ELF-1 (cell line): Measurements from ENCODE around the gene OGDH.

Source experiments
- DNase-seq: peaks from one replicate; pipeline ENCODE4 v3.0.0-alpha.2; 2016; ENCODE audit warnings: low read depth, low spot score

Gene OGDH

DNA sequence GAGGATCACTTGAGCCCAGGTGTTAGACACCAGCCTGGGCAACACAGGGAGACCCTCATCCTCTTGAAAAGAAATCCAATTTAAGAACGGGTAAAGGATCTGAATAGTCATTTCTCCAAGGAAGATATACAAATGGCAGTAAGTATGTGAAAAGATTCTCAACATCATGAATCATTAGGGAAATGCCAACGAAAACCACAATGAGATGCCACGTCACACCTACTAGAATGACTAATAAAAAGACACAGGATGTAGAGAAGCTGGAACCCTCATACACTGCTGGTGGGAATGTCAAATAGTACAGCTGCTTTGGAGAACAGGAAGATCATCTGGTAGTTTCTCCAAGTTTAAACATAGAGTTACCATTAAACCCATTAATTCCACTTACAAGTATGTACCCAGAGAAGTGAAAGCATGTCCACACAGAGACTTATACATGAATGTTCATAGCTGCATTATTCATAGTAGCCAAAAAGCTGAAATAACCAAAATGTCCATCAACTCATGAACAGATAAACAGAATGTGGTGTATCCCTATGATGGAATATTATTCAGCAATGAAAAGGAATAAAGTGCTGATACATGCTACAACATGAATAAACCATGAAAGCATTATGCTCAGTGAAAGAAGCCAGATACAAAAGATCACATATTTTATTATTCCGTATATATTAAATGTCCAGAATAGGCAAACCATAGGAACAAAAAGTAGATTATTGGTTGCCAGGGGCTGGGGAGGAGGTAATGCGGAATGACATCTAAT is 129.2 kb downstream of the OGDH start:
- DNase-seq = no peak

DNA sequence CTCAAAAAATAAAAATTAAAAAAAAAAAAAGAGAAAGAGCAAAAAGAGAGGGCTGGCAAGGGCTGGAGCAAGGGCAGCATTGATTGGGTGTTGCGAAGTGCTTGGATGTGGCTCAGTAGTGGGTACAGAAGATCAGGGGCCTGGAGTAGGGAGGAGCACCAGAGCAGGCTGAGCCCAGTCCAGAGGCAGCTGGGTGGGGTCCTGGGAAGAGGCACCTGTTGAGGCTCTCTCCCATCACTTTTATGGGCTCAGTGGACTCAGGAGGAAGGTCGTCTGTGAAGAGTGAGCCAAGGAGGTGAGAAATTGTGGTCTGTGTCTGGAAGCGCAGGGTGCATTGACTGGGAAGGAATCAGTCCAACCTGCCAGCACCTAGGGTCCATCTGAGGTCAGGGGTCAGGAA is 130.5 kb downstream of the OGDH start:
- DNase-seq = no peak

DNA sequence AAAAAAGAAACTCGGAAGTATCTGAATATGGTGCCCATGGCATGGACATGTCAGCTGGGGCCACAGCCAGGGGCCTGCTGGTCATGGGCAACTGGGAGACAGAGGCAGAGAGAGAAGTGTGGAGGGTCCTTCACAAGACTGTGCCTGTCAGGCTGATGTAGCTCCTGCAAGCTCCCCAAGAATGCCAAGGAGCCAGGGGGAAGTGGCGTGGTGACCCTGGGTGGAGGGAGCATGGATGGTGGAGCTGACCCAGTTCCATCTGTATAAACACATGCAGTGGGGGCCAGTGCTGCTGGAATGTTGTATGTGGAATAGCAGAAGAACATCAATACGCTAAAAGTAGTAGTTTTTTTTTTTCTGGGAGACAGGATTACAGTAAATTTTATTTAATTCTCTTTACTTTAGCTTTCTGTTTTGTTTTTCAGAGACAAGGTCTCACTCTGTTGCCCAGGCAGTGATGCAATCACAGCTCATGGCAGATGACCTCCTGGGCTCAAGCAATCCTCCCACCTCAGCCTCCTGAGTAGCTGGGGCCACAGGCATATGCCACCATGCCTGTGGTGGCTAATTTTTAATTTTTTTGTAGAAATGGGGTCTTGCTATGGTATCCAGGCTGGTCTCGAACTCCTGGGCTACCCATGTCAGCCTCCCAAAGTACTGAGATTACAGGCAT is 131.8 kb downstream of the OGDH start:
- no peak for DNase-seq

DNA sequence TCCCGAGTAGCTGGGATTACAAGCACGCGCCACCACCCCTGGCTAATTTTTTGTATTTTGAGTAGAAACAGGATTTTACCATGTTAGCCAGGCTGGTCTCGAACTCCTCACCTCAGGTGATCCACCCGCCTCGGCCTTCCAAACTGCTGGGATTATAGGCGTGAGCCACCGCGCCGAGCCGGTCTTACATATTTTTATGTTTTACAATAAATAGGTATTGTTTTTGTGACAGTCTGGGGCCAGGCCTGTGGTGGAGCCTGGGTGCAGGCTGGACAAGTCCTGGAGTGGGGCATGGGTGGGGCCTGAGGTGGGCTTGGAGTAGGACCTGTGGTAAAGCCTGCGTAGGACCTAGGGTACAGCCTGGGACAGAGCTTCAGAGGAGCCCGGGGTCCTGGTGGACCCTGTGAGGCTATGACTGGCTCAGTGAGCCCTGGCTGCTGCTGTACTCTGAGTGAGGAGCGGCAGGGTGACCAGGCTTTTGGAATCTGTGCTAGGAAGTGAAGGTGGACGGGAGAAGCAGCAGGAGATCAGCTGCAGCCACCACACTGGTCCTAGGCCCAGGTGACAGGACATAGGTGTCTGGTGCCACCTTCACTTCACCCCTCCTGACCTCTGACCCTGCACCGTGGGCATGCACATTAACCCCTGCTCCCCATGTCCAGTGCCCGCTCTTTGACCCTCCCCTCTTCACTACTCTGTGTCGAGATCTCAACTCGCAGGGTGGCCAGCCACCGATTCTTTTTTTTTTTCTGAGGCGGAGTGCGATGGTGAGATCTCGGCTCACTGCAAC is 132.6 kb downstream of the OGDH start:
- no peak for DNase-seq

DNA sequence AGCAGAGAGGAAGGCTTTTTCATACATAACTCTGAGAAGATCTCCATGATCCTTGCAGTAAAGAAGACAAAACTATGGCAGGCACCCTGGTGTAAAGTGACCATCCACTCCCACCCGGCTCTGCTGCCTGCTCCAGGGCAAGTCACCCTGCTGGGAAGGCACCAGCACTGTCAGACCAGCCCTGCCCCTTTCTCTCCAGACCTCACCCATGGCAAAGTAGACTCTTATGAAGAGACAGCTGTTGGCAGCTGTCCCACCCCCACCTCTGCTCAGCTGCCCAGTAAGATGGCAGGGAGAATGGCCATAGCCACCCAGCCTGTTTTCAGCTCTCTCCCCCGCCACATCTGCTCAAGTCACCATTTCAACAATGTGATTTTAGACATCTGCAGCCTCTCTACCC is 133.6 kb downstream of the OGDH start:
- DNase-seq = no peak

DNA sequence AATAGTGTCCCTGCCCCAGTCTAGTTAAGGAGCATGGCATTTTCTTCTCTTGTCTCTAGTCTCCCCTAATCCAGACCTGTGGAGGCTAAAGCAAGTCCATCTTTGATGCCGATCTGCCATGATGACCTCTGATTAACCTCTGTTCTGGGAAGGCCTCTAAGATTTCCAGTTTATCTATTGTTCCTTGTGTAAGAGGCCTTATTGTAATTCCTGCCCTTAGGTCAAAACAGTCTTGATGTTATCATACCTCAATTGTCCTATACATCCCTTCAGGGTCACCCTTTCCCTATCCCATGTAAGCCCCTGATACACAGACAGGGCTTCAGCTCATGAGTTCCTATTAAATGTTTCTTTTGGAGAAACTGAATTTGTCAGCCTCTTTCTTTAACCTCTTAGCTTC is 137.3 kb downstream of the OGDH start:
- DNase-seq = peak; percentile 58

DNA sequence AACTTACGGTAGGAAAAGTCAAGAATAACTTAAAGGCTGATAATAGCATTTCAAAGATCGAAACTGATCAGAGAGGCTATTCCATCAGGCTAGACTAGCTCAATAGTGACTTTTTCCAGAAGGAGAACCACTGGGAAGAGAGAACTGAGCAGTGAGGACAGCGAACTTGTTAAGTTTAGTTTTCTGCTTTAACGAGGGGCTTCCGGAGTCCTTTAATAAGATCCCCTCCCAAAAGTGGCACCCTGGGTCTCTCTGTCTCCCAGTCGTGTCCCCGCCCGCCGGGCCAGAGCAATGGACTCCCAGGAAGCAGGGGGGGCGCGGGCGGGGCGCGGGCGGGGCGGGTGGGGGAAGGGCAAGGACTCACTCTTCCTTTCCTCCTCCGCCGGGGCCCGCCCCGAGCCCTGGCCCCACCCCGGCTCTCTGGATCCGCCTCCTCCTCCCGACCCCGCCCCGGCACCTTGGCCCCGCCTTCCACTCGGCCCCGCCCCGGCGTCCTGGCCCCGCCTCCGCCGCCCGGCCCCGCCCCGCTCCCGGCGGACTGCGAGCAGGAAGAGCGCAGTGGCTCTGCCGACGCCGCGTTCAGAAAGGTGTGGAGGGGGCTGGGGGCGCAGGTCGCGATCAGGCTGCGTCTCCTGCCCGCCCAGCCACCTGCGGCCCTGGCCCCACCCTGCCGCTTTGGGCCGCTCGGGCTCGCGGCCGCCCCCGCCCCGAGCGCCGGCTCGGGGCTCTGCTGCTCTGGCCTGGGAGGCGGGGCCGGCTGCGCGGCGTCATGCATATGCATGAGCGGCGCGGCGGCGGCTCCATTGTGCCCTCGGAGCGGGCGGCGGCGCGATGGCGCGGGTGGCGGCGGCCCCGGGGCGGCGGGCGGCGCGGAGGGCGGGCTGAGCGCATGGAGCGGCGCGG is 141.9 kb downstream of the OGDH start, which contains the start of gene ZMIZ2:
TSS of gene ZMIZ2 (plus strand) at position 803 of the 903 bp plus-strand sequence. CDS start 7,403 bp downstream, outside the sequence.
- DNase-seq = peak; percentile 76

DNA sequence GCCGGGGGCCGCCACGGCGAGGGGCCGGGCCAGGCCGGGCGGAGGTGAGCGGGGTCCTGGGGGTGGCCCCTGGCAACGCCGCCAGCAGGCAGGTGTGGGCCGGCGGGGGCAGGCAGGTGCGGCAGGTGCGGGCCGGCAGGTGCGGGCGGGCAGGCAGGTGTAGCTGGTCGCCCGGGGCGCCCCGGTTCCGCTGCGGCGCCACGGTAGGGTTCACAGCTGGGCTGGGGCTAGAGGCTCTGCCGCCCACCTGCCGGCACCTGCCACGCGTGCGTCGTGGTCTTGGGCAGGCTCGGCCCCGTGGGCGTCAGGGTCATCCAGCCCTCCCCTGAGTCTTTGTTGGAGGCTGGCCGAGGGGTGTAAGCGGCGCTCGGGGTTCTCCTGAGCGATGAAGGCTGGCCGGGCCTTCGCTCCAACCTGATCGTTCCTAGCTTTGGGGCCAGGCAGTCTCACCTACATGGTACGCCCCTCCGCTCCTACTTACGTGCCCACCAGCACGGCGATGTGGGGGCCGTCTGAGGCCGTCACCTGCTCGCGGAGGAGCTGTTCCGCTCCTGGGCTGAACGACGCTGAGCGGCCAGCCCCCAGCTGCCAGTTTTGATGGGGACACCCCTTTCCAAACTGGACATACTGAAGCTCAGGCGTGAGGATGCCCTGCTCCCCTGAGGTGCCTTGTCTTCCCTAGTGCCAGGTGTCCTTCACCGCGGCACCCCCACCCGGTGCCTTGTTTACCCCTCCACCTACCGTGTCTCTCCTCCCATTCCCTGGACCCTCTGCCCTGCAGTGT is 142.7 kb downstream of the OGDH start:
- DNase-seq = peak; percentile 29

DNA sequence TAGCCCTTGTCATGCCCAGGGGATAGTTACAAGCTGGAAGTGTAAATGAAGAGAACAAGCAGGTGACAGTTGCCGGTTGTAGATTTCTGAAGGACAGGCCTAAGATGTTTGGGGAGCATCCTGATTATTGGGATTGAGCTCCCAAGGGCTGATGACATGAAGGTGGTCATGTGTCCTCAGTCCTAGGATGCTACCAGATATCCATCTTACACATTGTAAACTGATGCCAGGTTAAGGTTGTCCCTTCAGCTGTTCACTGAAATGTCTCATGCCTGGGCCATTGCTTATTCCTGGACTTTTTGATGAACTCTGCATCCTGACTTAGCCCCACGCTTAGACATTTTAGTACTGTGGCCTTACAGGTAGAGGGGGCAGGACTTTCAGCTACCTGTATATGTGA is 143.6 kb downstream of the OGDH start:
- DNase-seq = no peak

DNA sequence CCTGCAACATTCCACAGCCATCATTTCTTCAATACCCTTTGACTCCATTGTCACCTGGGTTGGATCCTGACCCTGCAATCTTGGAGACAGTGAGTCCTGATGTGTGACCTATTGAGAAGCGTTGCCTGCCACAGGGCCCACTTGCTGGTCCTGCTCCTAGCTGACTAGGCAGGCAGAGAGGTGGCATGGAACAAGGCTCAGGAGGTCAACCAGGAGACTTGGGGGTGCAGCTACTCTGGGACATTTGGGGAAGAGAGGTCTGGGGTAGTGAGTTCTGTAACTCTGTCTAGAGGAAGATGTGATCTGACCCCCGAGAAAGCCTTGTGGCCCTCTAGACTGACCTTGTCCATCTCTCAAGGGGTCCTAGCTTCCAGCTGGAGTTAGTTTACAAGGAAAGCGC is 144.0 kb downstream of the OGDH start:
- no peak for DNase-seq

DNA sequence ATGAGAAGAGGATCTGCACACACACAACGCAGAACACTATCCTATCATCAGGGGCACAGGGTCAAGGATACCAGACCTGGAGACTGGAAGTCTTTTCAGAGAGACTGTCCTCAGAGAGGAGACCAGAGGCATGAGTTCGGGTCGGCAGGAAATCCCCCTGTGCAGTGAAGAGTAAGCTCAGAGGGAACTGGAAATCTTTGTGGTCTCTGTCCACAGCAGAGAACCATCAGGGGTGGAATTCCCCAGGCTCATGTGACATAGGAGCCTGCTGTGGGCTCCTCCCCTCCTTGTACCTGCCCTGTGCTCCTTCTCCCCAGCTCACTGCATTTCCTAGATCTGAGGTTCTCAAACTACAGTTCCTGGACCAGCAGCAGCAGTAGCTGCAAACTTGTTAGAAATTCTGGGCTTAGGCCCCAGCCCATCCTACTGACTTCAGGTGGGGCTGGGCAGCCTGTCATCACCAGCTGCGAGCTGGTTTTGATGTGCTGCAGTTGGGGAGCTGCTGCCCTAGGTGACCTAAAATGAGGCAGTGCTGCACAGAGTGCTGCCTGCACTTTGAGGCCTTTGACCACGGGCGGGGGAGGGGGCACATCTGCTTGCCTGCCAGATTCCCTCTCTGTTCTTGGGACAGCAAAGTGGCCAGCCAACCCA is 144.6 kb downstream of the OGDH start:
- peak; percentile 26 for DNase-seq

DNA sequence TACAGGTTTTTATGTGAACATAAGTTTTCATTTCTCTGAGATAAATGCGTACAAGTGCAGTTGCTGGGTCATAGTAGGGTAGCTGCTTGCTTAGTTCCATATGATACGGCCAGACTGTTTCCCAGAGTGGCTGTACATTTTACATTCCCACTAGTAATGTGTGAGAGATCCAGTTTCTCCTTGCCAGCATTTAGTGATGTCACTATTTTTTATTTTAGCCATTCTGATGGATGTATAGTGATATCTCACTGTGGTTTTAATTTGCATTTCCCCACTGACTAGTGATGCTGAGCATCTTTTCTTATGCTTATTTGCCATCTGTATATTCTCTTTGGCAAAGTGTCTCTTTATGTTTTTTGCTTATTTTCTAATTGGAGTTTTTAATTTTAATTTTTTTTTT is 146.4 kb downstream of the OGDH start:
- DNase-seq = no peak

DNA sequence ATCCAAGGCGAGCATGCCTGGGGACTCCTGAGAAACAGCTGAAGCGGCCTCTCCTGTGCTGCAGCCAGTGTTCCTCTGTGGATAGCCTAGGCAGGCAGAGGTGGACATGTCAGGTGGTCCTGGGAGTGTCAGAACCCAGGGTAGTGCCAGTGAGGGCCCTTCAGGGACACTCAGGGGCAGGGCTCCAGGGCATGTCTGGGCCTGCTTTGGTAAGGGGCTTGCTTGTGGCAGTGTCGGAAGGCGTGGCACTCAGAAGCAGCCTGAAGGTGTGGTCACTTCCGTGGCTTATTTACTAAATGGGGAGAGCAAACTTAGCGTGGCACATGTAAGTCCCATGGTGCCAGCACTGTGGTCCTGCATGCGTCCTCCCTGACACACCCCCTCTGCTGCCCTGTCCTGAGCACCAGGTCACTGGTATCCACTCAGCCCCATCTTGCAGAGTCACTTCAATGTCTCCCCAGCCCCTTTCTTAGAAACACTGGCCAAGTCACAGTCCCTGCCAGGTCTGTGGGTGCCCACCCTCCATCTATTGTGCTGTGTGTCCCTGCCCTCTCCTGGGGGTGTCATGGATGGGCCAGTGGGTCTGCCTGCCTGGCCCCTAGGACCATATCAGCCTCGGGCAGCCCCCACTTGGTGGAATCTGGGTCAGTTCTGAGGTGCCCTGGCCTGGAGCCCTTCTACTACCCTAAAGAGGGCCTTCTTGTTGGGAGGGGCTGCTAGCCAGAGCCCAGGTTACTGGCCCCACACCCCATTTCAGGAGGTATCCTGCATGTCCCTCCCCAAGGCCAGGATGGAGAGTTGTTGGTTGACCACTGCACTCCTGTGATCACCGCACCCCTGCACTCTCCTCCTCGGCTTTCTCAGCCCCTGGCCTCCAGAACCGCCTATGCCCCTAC is 148.6 kb downstream of the OGDH start:
- no peak for DNase-seq

DNA sequence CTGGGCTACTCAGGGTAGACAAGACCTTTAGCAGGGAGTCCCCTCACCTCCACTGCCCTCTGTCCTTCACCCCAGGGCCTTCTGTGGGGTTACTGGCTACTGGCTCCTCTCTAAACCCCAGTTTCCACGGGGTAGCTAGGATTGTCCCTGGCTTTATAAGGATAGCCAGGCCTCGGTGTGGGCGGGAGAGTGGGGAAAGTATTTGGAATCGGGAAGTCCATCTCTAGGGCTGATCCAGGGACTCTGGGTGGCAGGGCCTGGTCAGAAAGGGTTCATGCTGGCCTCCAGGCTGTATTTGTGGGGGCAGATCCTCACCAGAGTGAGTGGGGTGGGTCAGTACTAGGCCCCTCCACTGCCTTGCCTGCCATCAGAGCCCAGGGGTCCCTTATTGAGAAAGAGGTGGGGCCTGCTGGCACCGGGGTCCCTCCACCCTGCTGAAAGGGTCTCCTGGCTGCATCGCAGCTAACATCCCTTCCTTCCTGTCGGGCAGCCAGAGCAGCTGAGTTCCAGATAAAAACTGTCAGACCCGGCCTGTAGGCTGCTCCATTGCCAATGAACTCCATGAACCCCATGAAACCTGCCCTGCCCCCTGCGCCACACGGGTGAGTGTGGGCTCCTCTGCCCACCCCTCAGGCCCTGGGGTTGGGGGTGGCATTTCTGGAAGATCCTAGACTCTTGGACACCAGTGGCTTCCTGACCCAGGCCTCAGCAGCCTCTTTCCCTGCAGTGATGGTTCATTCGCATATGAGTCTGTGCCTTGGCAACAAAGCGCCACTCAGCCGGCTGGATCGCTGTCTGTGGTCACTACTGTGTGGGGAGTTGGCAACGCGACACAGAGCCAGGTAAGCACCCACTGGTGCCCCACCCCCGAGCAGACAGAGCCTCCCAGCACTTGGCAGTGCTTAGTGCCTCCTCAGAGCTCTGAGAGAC is 149.5 kb downstream of the OGDH start:
- DNase-seq = no peak

DNA sequence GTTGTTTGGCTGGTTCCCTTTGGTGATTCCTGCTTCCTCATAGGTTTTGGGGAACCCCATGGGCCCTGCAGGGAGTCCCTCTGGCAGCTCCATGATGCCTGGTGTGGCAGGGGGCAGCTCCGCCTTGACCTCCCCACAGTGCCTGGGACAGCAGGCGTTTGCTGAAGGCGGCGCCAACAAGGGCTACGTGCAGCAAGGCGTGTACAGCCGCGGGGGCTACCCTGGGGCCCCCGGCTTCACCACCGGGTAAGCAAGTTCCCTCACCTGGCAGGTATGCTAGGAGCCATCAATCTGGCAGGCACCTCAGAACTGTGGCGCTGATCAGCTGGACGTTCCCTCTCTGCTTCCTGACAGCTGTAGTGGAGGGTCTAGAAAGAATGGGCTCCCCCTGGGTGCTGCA is 150.5 kb downstream of the OGDH start:
- DNase-seq = no peak

DNA sequence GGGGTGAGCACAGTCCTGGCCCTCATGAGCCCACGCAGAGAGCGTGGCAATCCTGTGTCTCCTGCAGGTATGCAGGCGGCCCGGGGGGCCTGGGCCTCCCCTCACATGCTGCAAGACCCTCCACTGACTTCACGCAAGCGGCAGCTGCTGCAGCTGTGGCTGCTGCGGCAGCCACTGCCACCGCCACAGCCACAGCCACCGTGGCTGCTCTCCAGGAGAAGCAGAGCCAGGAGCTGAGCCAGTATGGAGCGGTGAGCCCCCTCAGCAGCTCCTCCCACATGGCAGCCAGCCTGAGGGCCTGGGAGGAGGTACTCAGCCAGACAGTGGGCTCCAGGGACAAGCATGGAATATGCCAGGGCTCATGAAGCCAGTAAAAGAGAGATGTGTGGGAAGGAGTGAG is 150.9 kb downstream of the OGDH start:
- no peak for DNase-seq

DNA sequence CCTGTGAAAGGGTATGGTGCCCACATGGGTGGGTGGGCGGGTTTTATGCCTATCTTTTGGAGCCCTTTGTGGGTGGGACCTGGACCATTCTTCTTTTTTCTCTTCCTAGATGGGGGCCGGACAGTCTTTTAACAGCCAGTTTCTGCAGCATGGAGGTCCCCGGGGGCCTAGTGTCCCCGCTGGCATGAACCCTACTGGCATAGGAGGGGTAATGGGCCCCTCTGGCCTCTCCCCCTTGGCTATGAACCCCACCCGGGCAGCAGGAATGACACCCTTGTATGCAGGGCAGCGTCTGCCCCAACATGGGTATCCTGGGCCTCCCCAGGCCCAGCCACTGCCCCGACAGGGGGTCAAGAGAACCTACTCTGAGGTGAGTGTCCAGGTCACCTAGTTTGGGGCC is 151.3 kb downstream of the OGDH start:
- DNase-seq = no peak
